Measurements from ENCODE around the gene VPS39.

The VPS39 gene

GRCh38 chr15:42108806-42109205, 99.3 kb downstream of the VPS39 start:
- TF ChIP-seq CTCF (IDR thresholded peaks at IDR 0.05; ENCODE audit: insufficient read depth, low read length, poor library complexity, severe bottlenecking) = no peak
- no peak for TF ChIP-seq EZH2phosphoT487 (conservative IDR thresholded peaks at IDR 0.05; ENCODE audit: low read length)
- H3K9ac ChIP-seq (ENCODE audit: low read length) = no peak overlapping the region
- no peak overlapping the region for H2AFZ ChIP-seq (ENCODE audit: low read depth, low read length, severe bottlenecking)
- H4K20me1 ChIP-seq (ENCODE audit: low read depth, low read length) = no peaks in the 10 kb centered on the region
- H3K27ac ChIP-seq (ENCODE audit: low read depth, low read length) = no peak overlapping the region
- H3K79me2 ChIP-seq (ENCODE audit: insufficient read depth, low read length) = no peaks in the 10 kb centered on the region
- no peaks in the 10 kb centered on the region for H3K9me3 ChIP-seq (ENCODE audit: insufficient read depth, low read length)
- no peak overlapping the region for H3K4me2 ChIP-seq (ENCODE audit: low read depth, low read length, poor library complexity, severe bottlenecking)
- H3K27me3 ChIP-seq (ENCODE audit: low read length) = no peaks in the 10 kb centered on the region
- no peaks in the 10 kb centered on the region for H3K36me3 ChIP-seq (ENCODE audit: low read length)
- H3F3A ChIP-seq (ENCODE audit: insufficient read depth) = no peaks in the 10 kb centered on the region
- no peak overlapping the region for H3K4me3 ChIP-seq (ENCODE audit: insufficient read depth, low read length, poor library complexity, severe bottlenecking)
- H3K9me2 ChIP-seq (replicated peaks; ENCODE audit: insufficient read depth, low read length) = no peaks in the 10 kb centered on the region

Data from SU-DHL-6 (cell line).